Measurements from ENCODE around the gene BEND3. TPM values are rescaled to one million over a fixed set of nuclear protein-coding genes. Genes with fewer than 3 reads are reported as not detected.

BEND3 gene
- total RNA-seq, 3 donors from 2014 or later (not counting 1 experiment from before 2014, with no cell fraction given): 1.3 to 1.6 (median 1.3) TPM

GRCh38 chr6:107128175-107128574 lies 12.9 kb upstream of the BEND3 start:
- Mint-ChIP-seq H3K9me3 (no peaks in the 10 kb centered on the region), H3K4me1 (no peaks in the 10 kb centered on the region), H3K36me3 (no peaks in the 10 kb centered on the region), H3K27me3 (ENCODE audit: low read depth in 2 of 2) (no peaks in the 10 kb centered on the region), H3K27ac (no peak overlapping the region), H3K4me3 (no peak overlapping the region)
- Histone ChIP-seq H3K4me3 (ENCODE audit: low read length) (no peak overlapping the region), H3K4me1 (ENCODE audit: control insufficient read depth, insufficient read depth, low read length) (no peaks in the 10 kb centered on the region), H3K27ac (ENCODE audit: low read length) (no peak overlapping the region), H3K36me3 (ENCODE audit: control insufficient read depth, insufficient read depth, low read length) (no peaks in the 10 kb centered on the region), H3K9me3 (ENCODE audit: control insufficient read depth, insufficient read depth, low read length) (no peaks in the 10 kb centered on the region), H3K27me3 (ENCODE audit: control insufficient read depth, insufficient read depth, low read length) (no peaks in the 10 kb centered on the region)
- no peak for DNase-seq
- TF ChIP-seq CTCF (IDR thresholded peaks at IDR 0.05): no peak
- no CpG with 5 or more reads among the region's 1 CpG for WGBS (ENCODE audit: insufficient coverage)
- ATAC-seq: no peak
- intact Hi-C loops (cut with micrococcal nuclease): no loop called here

- H3K27ac ChIP-seq (ENCODE audit: low read length): no peak overlapping the region
- H3K9me3 Mint-ChIP-seq: no peaks in the 10 kb centered on the region
- H3K36me3 ChIP-seq (ENCODE audit: control insufficient read depth, insufficient read depth, low read length): no peaks in the 10 kb centered on the region
- no peak overlapping the region for H3K27ac Mint-ChIP-seq
- H3K4me1 Mint-ChIP-seq: no peaks in the 10 kb centered on the region
- no peak overlapping the region for H3K4me3 ChIP-seq (ENCODE audit: low read length)
- no peaks in the 10 kb centered on the region for H3K4me1 ChIP-seq (ENCODE audit: control insufficient read depth, insufficient read depth, low read length)
- no peaks in the 10 kb centered on the region for H3K9me3 ChIP-seq (ENCODE audit: control insufficient read depth, insufficient read depth, low read length)
- H3K27me3 ChIP-seq (ENCODE audit: control insufficient read depth, insufficient read depth, low read length): no peaks in the 10 kb centered on the region
- 90% methylated on average over 5 of the region's 5 CpGs for WGBS (ENCODE audit: insufficient coverage)
- ATAC-seq: no peak
- H3K4me3 Mint-ChIP-seq: no peak overlapping the region
- H3K36me3 Mint-ChIP-seq: no peaks in the 10 kb centered on the region
- H3K27me3 Mint-ChIP-seq (ENCODE audit: low read depth in 2 of 2): no peaks in the 10 kb centered on the region
- DNase-seq: no peak
- no peak for TF ChIP-seq CTCF (IDR thresholded peaks at IDR 0.05)
- intact Hi-C loops (cut with micrococcal nuclease): no loop called here
These were observed 10.5 kb upstream of the BEND3 start for GRCh38 chr6:107125771-107126170.

GRCh38 chr6:107124934-107125348 lies 9.6 kb upstream of the BEND3 start:
- Mint-ChIP-seq H3K27ac (no peak overlapping the region), H3K27me3 (ENCODE audit: low read depth in 2 of 2) (no peaks in the 10 kb centered on the region), H3K9me3 (no peaks in the 10 kb centered on the region), H3K4me1 (no peaks in the 10 kb centered on the region), H3K4me3 (no peak overlapping the region), H3K36me3 (no peaks in the 10 kb centered on the region)
- Histone ChIP-seq H3K4me3 (ENCODE audit: low read length) (no peak overlapping the region), H3K27ac (ENCODE audit: low read length) (no peak overlapping the region), H3K9me3 (ENCODE audit: control insufficient read depth, insufficient read depth, low read length) (no peaks in the 10 kb centered on the region), H3K27me3 (ENCODE audit: control insufficient read depth, insufficient read depth, low read length) (no peaks in the 10 kb centered on the region), H3K36me3 (ENCODE audit: control insufficient read depth, insufficient read depth, low read length) (no peaks in the 10 kb centered on the region), H3K4me1 (ENCODE audit: control insufficient read depth, insufficient read depth, low read length) (no peaks in the 10 kb centered on the region)
- DNase-seq: no peak
- no peak for TF ChIP-seq CTCF (IDR thresholded peaks at IDR 0.05)
- WGBS (ENCODE audit: insufficient coverage): 73% methylated on average over 3 of the region's 4 CpGs
- no peak for ATAC-seq
- intact Hi-C loops (cut with micrococcal nuclease): no loop called here

- 100% methylated on average over 1 of the region's 6 CpGs for WGBS (ENCODE audit: insufficient coverage)
These were observed 8.2 kb upstream of the BEND3 start for GRCh38 chr6:107123501-107123900.

More at GRCh38 chr6:107123501-107123900, 8.2 kb upstream of the BEND3 start:
- Mint-ChIP-seq H3K27ac (no peak overlapping the region), H3K27me3 (ENCODE audit: low read depth in 2 of 2) (no peaks in the 10 kb centered on the region), H3K4me1 (no peaks in the 10 kb centered on the region), H3K36me3 (no peaks in the 10 kb centered on the region), H3K4me3 (no peak overlapping the region), H3K9me3 (no peaks in the 10 kb centered on the region)
- no peak overlapping the region for H3K27ac ChIP-seq (ENCODE audit: low read length)
- intact Hi-C loops (cut with micrococcal nuclease): no loop called here
- H3K36me3 ChIP-seq (ENCODE audit: control insufficient read depth, insufficient read depth, low read length): no peaks in the 10 kb centered on the region
- DNase-seq (no peak), ATAC-seq (no peak)
- H3K9me3 ChIP-seq (ENCODE audit: control insufficient read depth, insufficient read depth, low read length): no peaks in the 10 kb centered on the region
- H3K4me1 ChIP-seq (ENCODE audit: control insufficient read depth, insufficient read depth, low read length): no peaks in the 10 kb centered on the region
- no peak overlapping the region for H3K4me3 ChIP-seq (ENCODE audit: low read length)
- no peak for TF ChIP-seq CTCF (IDR thresholded peaks at IDR 0.05)
- H3K27me3 ChIP-seq (ENCODE audit: control insufficient read depth, insufficient read depth, low read length): no peaks in the 10 kb centered on the region

Data from natural killer cell (primary cell).